K562 (cell line): ENCODE results near the gene ALCAM. TPM values are rescaled to one million over a fixed set of nuclear protein-coding genes. Genes with fewer than 3 reads are reported as not detected.

Experiments
- EP400 ChIP-seq: fragments of 450-650 bp; IDR thresholded peaks from 2 replicates; pipeline ENCODE4 v1.6.1; 2017; ENCODE audit warnings: antibody characterized with exemption, mild to moderate bottlenecking, moderate library complexity
- MGA ChIP-seq: fragments of 450-650 bp; IDR thresholded peaks from 2 replicates; pipeline ENCODE4 v1.6.1; 2016; ENCODE audit warnings: mild to moderate bottlenecking, moderate library complexity
- NR1H2 ChIP-seq: sonication (generic); formaldehyde crosslinking; IDR thresholded peaks from 2 replicates; pipeline ENCODE4 v1.4.0; 2020; ENCODE audit warnings: mild to moderate bottlenecking, missing genetic modification reagents
- polyA plus RNA-seq, 8 experiments: library from polyadenylated mRNA; depleted of rRNA in 4 of 8; stranded (reverse) in 5 of 8; unstranded in 3 of 8; fragments of >200 nt; fragmentation: Nextera tagmentation in 2 of 8; fragmentation: Illumina TruSeq in 1 of 8; extraction: Ambion mirVana in 2 of 8; extraction: Trizol in 1 of 8; gene quantifications; 2 replicates each; pipeline versions ENCODE4 v1.2.1 to v1.2.3, GENCODE V29; 2011 to 2014; ENCODE audit warnings: inconsistent platforms in 1 of 8, missing spikeins in 1 of 8
- total RNA-seq, 7 experiments: library from RNA; depleted of rRNA in 6 of 7; stranded (reverse); fragments of >200 nt in 6 of 7; fragmentation: Illumina TruSeq in 2 of 7; extraction: Trizol in 2 of 7; gene quantifications; 2 replicates each; pipeline versions ENCODE4 v1.2.1 to v1.2.3, GENCODE V29; 2011 to 2021; ENCODE audit warnings: low replicate concordance in 1 of 7

The ALCAM gene
- total and polyA plus RNA-seq, 9 of the 15 experiments (the other 6 are each of a cell fraction or from before 2014, with no cell fraction given) = 0.03 to 0.98 (median 0.14) TPM; not detected in 1

- TF ChIP-seq MGA (no peak), NR1H2 (CRISPR knock-in tag) (no peak), EP400 (no peak)
- TF ChIP-seq, all 486 proteins: peak for 0
Observed at GRCh38 chr3:105356396-105356795, 10.3 kb upstream of the ALCAM start (continued).
